Prostate gland (tissue), 2 donors: ENCODE results near the gene DLG2.

Experiments
- POLR2A ChIP-seq: fragments of 450-650 bp; IDR thresholded peaks from one replicate; pipeline ENCODE4 v1.6.1; 2016; ENCODE audit warnings: antibody characterized with exemption, mild to moderate bottlenecking
- POLR2AphosphoS5 ChIP-seq: sonication (generic); formaldehyde crosslinking; IDR thresholded peaks from one replicate; pipeline ENCODE4 v1.6.1; 2017; ENCODE audit warnings: antibody characterized with exemption
- TF ChIP-seq, protein P1 (sequence below), 4 experiments: fragments of 200-600 bp in 2 of 4; fragments of 450-650 bp in 2 of 4; sonication (generic) in 2 of 4; IDR thresholded peaks; 1 replicate in 3 of 4; 2 replicates in 1 of 4; pipeline ENCODE4 v1.5.1; 2016 to 2019; ENCODE audit warnings: antibody characterized with exemption in 4 of 4, mild to moderate bottlenecking in 2 of 4, moderate library complexity in 2 of 4

DNA sequence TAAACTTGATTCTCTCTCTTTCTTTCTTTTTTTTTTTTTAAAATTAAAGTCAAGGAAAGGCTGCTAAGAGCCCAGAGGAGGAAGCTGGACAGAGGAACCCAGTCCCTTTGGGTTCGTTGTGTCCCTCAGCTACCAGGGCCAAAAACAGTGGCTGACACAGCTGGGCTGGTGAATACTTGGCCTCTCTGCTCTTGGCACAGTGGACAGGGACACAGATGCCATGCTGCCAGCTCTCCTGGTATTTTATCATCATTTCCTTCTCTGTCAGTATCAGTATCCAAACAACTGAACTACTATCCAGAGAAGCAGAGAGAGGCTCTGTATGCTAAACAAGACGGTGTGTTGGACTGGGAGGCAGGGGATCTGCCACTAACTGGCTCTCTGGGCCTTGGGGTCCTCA, 2217.3 kb downstream of the DLG2 start:
- TF ChIP-seq POLR2AphosphoS5 (no peak), POLR2A (no peak)
- TF ChIP-seq, protein P1, sequence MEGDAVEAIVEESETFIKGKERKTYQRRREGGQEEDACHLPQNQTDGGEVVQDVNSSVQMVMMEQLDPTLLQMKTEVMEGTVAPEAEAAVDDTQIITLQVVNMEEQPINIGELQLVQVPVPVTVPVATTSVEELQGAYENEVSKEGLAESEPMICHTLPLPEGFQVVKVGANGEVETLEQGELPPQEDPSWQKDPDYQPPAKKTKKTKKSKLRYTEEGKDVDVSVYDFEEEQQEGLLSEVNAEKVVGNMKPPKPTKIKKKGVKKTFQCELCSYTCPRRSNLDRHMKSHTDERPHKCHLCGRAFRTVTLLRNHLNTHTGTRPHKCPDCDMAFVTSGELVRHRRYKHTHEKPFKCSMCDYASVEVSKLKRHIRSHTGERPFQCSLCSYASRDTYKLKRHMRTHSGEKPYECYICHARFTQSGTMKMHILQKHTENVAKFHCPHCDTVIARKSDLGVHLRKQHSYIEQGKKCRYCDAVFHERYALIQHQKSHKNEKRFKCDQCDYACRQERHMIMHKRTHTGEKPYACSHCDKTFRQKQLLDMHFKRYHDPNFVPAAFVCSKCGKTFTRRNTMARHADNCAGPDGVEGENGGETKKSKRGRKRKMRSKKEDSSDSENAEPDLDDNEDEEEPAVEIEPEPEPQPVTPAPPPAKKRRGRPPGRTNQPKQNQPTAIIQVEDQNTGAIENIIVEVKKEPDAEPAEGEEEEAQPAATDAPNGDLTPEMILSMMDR (IDR thresholded peaks at IDR 0.05): no peak
